ENCODE data around the gene ITGA8. TPM values are rescaled to one million over a fixed set of nuclear protein-coding genes. Genes with fewer than 3 reads are reported as not detected.

Gene ITGA8
- total RNA-seq, 1 experiment from 2014 or later, result 0.02 TPM

- Histone ChIP-seq H3K4me1 (ENCODE audit: control insufficient read depth in 1 of 2, insufficient read depth in 2 of 2, low read length in 2 of 2) (peaks cover 0 to 4% of the 10 kb centered on the region in 2 experiments; a peak in 1 of 4 replicates), H3K4me3 (replicated peaks in 1 of 2; ENCODE audit: low read depth in 1 of 2, low read length in 2 of 2) (no peak overlapping the region), H3K79me2 (ENCODE audit: insufficient read depth, low read length) (no peaks in the 10 kb centered on the region), H4K20me1 (ENCODE audit: insufficient read depth) (no peaks in the 10 kb centered on the region), H3K9me2 (ENCODE audit: insufficient read depth) (no peaks in the 10 kb centered on the region), H3K27me3 (ENCODE audit: insufficient read depth, low read length) (peaks cover 21% of the 10 kb centered on the region; the same call in 1 of the 2 replicates), H3K27ac (ENCODE audit: low read depth, low read length) (no peak overlapping the region), H3K4me2 (ENCODE audit: low read length) (no peak overlapping the region), H3K9me3 (ENCODE audit: control insufficient read depth in 1 of 2, insufficient read depth in 1 of 2, low read depth in 1 of 2, low read length in 2 of 2) (no peaks in the 10 kb centered on the region), H2AFZ (ENCODE audit: low read depth, low read length, poor library complexity, severe bottlenecking) (no peak overlapping the region), H3K9ac (ENCODE audit: low read length) (no peak overlapping the region), H3K36me3 (ENCODE audit: control insufficient read depth in 1 of 2, insufficient read depth in 2 of 2, low read length in 2 of 2) (no peaks in the 10 kb centered on the region)
- ATAC-seq (no peak), DNase-seq (ENCODE audit: low read depth, low spot score) (no peak)
- RAD21 ChIA-PET (ENCODE audit: low non-redundant PET in 1 of 2, low total read pairs in 2 of 2, uncharacterized antibody in 2 of 2, unreplicated experiment in 2 of 2), result no interaction called here
- POLR2A ChIA-PET, result no interaction called here
- TF ChIP-seq SIN3A (IDR thresholded peaks at IDR 0.05; ENCODE audit: low read depth) (no peak), ZBTB33 (IDR thresholded peaks at IDR 0.05; ENCODE audit: extremely low read depth, insufficient replicate concordance, low read length) (no peak)
- BruUV-seq (replicated peaks), result no TSS peak
- intact Hi-C loops (cut with micrococcal nuclease), result no loop called here
- CTCF ChIA-PET, result interaction anchor here (1.1 kb wide), 1 partner anchor 69 kb away, joined by 4 read pairs; no protein-coding TSS in a partner anchor
These were observed 203.3 kb downstream of the ITGA8 start for GRCh38 chr10:15516256-15517085.

- H3K36me3 ChIP-seq (ENCODE audit: control insufficient read depth in 1 of 2, insufficient read depth in 2 of 2, low read length in 2 of 2), result no peaks in the 10 kb centered on the region
- intact Hi-C loops (cut with micrococcal nuclease), result no loop called here
- ChIA-PET RAD21 (ENCODE audit: low non-redundant PET in 1 of 2, low total read pairs in 2 of 2, uncharacterized antibody in 2 of 2, unreplicated experiment in 2 of 2) (no interaction called here), CTCF (interaction anchor here (1.1 kb wide), 1 partner anchor 70 kb away, joined by 4 read pairs; no protein-coding TSS in a partner anchor), POLR2A (interaction anchor here (0.6 kb wide), 1 partner anchor 22 kb away, joined by 3 read pairs; no protein-coding TSS in a partner anchor)
- no peaks in the 10 kb centered on the region for H3K9me3 ChIP-seq (ENCODE audit: control insufficient read depth in 1 of 2, insufficient read depth in 1 of 2, low read depth in 1 of 2, low read length in 2 of 2)
- no peak overlapping the region for H3K4me3 ChIP-seq (replicated peaks in 1 of 2; ENCODE audit: low read depth in 1 of 2, low read length in 2 of 2)
- H3K27me3 ChIP-seq (ENCODE audit: insufficient read depth, low read length), result peaks cover 24% of the 10 kb centered on the region; the same call in 1 of the 2 replicates
- H3K4me2 ChIP-seq (ENCODE audit: low read length), result no peak overlapping the region
- no TSS peak for BruUV-seq (replicated peaks)
- DNase-seq (ENCODE audit: low read depth, low spot score) (no peak), ATAC-seq (no peak)
- H3K27ac ChIP-seq (ENCODE audit: low read depth, low read length), result no peak overlapping the region
- no peak overlapping the region for H2AFZ ChIP-seq (ENCODE audit: low read depth, low read length, poor library complexity, severe bottlenecking)
- H4K20me1 ChIP-seq (ENCODE audit: insufficient read depth), result no peaks in the 10 kb centered on the region
- TF ChIP-seq ZBTB33 (IDR thresholded peaks at IDR 0.05; ENCODE audit: extremely low read depth, insufficient replicate concordance, low read length) (no peak), SIN3A (IDR thresholded peaks at IDR 0.05; ENCODE audit: low read depth) (no peak), EGR1 (IDR thresholded peaks at IDR 0.05; ENCODE audit: low read depth) (no peak), FOSL1 (IDR thresholded peaks at IDR 0.05; ENCODE audit: low read depth) (no peak), RAD21 (IDR thresholded peaks at IDR 0.05; ENCODE audit: low read depth) (no peak), ELF1 (IDR thresholded peaks at IDR 0.05; ENCODE audit: borderline replicate concordance, low read depth) (no peak), MAX (IDR thresholded peaks at IDR 0.05) (no peak), JUND (IDR thresholded peaks at IDR 0.05) (no peak), ZNF274 (IDR thresholded peaks at IDR 0.05; ENCODE audit: low read depth, low read length) (no peak), POLR2AphosphoS5 (IDR thresholded peaks at IDR 0.05; ENCODE audit: low read depth, low read length) (no peak), POLR2A (IDR thresholded peaks at IDR 0.05; ENCODE audit: borderline replicate concordance, extremely low read depth, insufficient read depth, insufficient read length) (no peak), CBX3 (IDR thresholded peaks at IDR 0.05; ENCODE audit: low read depth) (no peak), YY1 (IDR thresholded peaks at IDR 0.05; ENCODE audit: extremely low read depth, insufficient replicate concordance, low read depth, low read length) (no peak), EZH2phosphoT487 (IDR thresholded peaks at IDR 0.05; ENCODE audit: borderline replicate concordance) (no peak), EZH2 (IDR thresholded peaks at IDR 0.05) (no peak)
- no peaks in the 10 kb centered on the region for H3K79me2 ChIP-seq (ENCODE audit: insufficient read depth, low read length)
- H3K9ac ChIP-seq (ENCODE audit: low read length), result no peak overlapping the region
- H3K4me1 ChIP-seq (ENCODE audit: control insufficient read depth in 1 of 2, insufficient read depth in 2 of 2, low read length in 2 of 2), result peaks cover 0 to 4% of the 10 kb centered on the region in 2 experiments; a peak in 1 of 4 replicates
- no peaks in the 10 kb centered on the region for H3K9me2 ChIP-seq (ENCODE audit: insufficient read depth)
These were observed 204.5 kb downstream of the ITGA8 start for GRCh38 chr10:15515202-15515601.
